Neural cell (in vitro differentiated cells): Measurements from ENCODE around the gene ENPP5. TPM values are rescaled to one million over a fixed set of nuclear protein-coding genes. Genes with fewer than 3 reads are reported as not detected.

Experiments used
- H2AFZ ChIP-seq: fragments of 200-600, 300-800 bp; sonication (generic), shearing (Covaris generic); 2 replicates; pipeline ENCODE4 v1.6.0; 2014; ENCODE audit warnings: low read depth, mild to moderate bottlenecking, antibody characterized with exemption, low read length, moderate library complexity
- H3F3A ChIP-seq: fragments of 200-600 bp; shearing (Covaris generic); 2 replicates; pipeline ENCODE4 v1.6.1; 2016; ENCODE audit warnings: mild to moderate bottlenecking, moderate library complexity, mixed read lengths, antibody characterized with exemption, low read length; ENCODE audit not compliant: insufficient read depth, poor library complexity, severe bottlenecking
- H3K27ac ChIP-seq: fragments of 200-600, 300-800 bp; sonication (generic), shearing (Covaris generic); 2 replicates; pipeline ENCODE4 v1.5.1; 2014; ENCODE audit warnings: mild to moderate bottlenecking, low read length, moderate library complexity
- H3K27me3 ChIP-seq: fragments of 300-800, 200-600 bp; sonication (generic), shearing (Covaris generic); 2 replicates; pipeline ENCODE4 v1.6.0; 2014; ENCODE audit warnings: mild to moderate bottlenecking, low read depth, low read length, moderate library complexity; ENCODE audit not compliant: insufficient read depth
- H3K36me3 ChIP-seq: fragments of 300-800, 200-600 bp; sonication (generic), shearing (Covaris generic); 2 replicates; pipeline ENCODE4 v1.5.1; 2014; ENCODE audit warnings: mild to moderate bottlenecking, antibody characterized with exemption, low read length, moderate library complexity; ENCODE audit not compliant: insufficient read depth
- H3K4me2 ChIP-seq: fragments of 300-800, 200-600 bp; sonication (generic), shearing (Covaris generic); 2 replicates; pipeline ENCODE4 v1.6.0; 2014; ENCODE audit warnings: mild to moderate bottlenecking, low read length
- H3K4me3 ChIP-seq: fragments of 300-800, 200-600 bp; sonication (generic), shearing (Covaris generic); 2 replicates; pipeline ENCODE4 v1.5.1; 2014; ENCODE audit warnings: mild to moderate bottlenecking, low read length, moderate library complexity
- H3K79me2 ChIP-seq: fragments of 200-600 bp; shearing (Covaris generic); replicated peaks from 2 replicates; pipeline ENCODE4 v1.6.0; 2014; ENCODE audit warnings: mild to moderate bottlenecking, low read length, moderate library complexity; ENCODE audit not compliant: insufficient read depth
- H3K9ac ChIP-seq: fragments of 300-800, 200-600 bp; sonication (generic), shearing (Covaris generic); 2 replicates; pipeline ENCODE4 v1.6.1; 2016; ENCODE audit warnings: mild to moderate bottlenecking, low read length, mixed read lengths
- H3K9me2 ChIP-seq: fragments of 200-600 bp; shearing (Covaris generic); 2 replicates; pipeline ENCODE4 v1.6.1; 2016; ENCODE audit warnings: mild to moderate bottlenecking, low read length, mixed read lengths; ENCODE audit not compliant: insufficient read depth
- H3K9me3 ChIP-seq: fragments of 200-600, 300-800 bp; sonication (generic), shearing (Covaris generic); 2 replicates; pipeline ENCODE4 v1.6.1; 2016; ENCODE audit warnings: mild to moderate bottlenecking, mixed run types, low read length, moderate library complexity, mixed read lengths
- H4K20me1 ChIP-seq: fragments of 200-600 bp; shearing (Covaris generic); 2 replicates; pipeline ENCODE4 v1.6.1; 2016; ENCODE audit warnings: mild to moderate bottlenecking, mixed run types; ENCODE audit not compliant: insufficient read depth
- EP300 ChIP-seq: fragments of 450-650 bp; conservative IDR thresholded peaks from 2 replicates; pipeline ENCODE4 v1.6.1; 2014; ENCODE audit warnings: antibody characterized with exemption, mild to moderate bottlenecking, moderate library complexity; ENCODE audit not compliant: poor library complexity, severe bottlenecking
- EZH2 ChIP-seq: fragments of 200-600, 300-800 bp; shearing (Covaris generic), sonication (generic); IDR thresholded peaks from 2 replicates; pipeline ENCODE4 v1.6.1; 2014; ENCODE audit warnings: antibody characterized with exemption, low read length, borderline replicate concordance, mild to moderate bottlenecking; ENCODE audit not compliant: insufficient read depth, poor library complexity, severe bottlenecking
- MXI1 ChIP-seq: fragments of 450-650 bp; conservative IDR thresholded peaks from 2 replicates; pipeline ENCODE4 v1.6.1; 2014; ENCODE audit warnings: antibody characterized with exemption, mild to moderate bottlenecking; ENCODE audit not compliant: poor library complexity, severe bottlenecking
- POLR2AphosphoS5 ChIP-seq: IDR thresholded peaks from 2 replicates; pipeline ENCODE4 v1.6.1; 2012
- RAD21 ChIP-seq: fragments of 450-650 bp; conservative IDR thresholded peaks from 2 replicates; pipeline ENCODE4 v1.6.1; 2014; ENCODE audit warnings: antibody characterized with exemption, mild to moderate bottlenecking, moderate library complexity
- SMC3 ChIP-seq: fragments of 450-650 bp; conservative IDR thresholded peaks from 2 replicates; pipeline ENCODE4 v1.6.1; 2014; ENCODE audit warnings: antibody characterized with exemption, mild to moderate bottlenecking, moderate library complexity; ENCODE audit not compliant: poor library complexity
- TAF1 ChIP-seq: IDR thresholded peaks from 2 replicates; pipeline ENCODE4 v1.6.1; 2012; ENCODE audit warnings: low read depth
- polyA plus RNA-seq: library from polyadenylated mRNA; depleted of rRNA; stranded (reverse); fragments of >200 nt; gene quantifications from 2 replicates; pipeline ENCODE4 v1.2.3, GENCODE V29; 2014
- TF ChIP-seq, protein P1 (sequence below): IDR thresholded peaks from 2 replicates; pipeline ENCODE4 v1.6.1; 2012; ENCODE audit warnings: borderline replicate concordance
- TF ChIP-seq, protein P2 (sequence below): fragments of 450-650 bp; IDR thresholded peaks from 2 replicates; pipeline ENCODE4 v1.5.1; 2014; ENCODE audit warnings: antibody characterized with exemption, mild to moderate bottlenecking, moderate library complexity; ENCODE audit not compliant: poor library complexity, severe bottlenecking

The ENPP5 gene
- polyA plus RNA-seq, 1 donor from 2014 or later = 1.1 TPM

- TF ChIP-seq MXI1 (no peak), EP300 (no peak), SMC3 (no peak), RAD21 (no peak), TAF1 (no peak), POLR2AphosphoS5 (no peak), EZH2 (no peak)
- TF ChIP-seq, protein P1, sequence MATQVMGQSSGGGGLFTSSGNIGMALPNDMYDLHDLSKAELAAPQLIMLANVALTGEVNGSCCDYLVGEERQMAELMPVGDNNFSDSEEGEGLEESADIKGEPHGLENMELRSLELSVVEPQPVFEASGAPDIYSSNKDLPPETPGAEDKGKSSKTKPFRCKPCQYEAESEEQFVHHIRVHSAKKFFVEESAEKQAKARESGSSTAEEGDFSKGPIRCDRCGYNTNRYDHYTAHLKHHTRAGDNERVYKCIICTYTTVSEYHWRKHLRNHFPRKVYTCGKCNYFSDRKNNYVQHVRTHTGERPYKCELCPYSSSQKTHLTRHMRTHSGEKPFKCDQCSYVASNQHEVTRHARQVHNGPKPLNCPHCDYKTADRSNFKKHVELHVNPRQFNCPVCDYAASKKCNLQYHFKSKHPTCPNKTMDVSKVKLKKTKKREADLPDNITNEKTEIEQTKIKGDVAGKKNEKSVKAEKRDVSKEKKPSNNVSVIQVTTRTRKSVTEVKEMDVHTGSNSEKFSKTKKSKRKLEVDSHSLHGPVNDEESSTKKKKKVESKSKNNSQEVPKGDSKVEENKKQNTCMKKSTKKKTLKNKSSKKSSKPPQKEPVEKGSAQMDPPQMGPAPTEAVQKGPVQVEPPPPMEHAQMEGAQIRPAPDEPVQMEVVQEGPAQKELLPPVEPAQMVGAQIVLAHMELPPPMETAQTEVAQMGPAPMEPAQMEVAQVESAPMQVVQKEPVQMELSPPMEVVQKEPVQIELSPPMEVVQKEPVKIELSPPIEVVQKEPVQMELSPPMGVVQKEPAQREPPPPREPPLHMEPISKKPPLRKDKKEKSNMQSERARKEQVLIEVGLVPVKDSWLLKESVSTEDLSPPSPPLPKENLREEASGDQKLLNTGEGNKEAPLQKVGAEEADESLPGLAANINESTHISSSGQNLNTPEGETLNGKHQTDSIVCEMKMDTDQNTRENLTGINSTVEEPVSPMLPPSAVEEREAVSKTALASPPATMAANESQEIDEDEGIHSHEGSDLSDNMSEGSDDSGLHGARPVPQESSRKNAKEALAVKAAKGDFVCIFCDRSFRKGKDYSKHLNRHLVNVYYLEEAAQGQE = no peak
- TF ChIP-seq, protein P2, sequence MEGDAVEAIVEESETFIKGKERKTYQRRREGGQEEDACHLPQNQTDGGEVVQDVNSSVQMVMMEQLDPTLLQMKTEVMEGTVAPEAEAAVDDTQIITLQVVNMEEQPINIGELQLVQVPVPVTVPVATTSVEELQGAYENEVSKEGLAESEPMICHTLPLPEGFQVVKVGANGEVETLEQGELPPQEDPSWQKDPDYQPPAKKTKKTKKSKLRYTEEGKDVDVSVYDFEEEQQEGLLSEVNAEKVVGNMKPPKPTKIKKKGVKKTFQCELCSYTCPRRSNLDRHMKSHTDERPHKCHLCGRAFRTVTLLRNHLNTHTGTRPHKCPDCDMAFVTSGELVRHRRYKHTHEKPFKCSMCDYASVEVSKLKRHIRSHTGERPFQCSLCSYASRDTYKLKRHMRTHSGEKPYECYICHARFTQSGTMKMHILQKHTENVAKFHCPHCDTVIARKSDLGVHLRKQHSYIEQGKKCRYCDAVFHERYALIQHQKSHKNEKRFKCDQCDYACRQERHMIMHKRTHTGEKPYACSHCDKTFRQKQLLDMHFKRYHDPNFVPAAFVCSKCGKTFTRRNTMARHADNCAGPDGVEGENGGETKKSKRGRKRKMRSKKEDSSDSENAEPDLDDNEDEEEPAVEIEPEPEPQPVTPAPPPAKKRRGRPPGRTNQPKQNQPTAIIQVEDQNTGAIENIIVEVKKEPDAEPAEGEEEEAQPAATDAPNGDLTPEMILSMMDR = no peak
- H3K4me3 ChIP-seq = no peak overlapping the region
- H3K79me2 ChIP-seq = no peaks in the 10 kb centered on the region
- no peaks in the 10 kb centered on the region for H3K9me2 ChIP-seq
- no peaks in the 10 kb centered on the region for H3K27me3 ChIP-seq
- H2AFZ ChIP-seq = no peak overlapping the region
- no peak overlapping the region for H3K4me2 ChIP-seq
- no peaks in the 10 kb centered on the region for H3F3A ChIP-seq
- H3K9me3 ChIP-seq = no peaks in the 10 kb centered on the region
- H3K36me3 ChIP-seq = no peaks in the 10 kb centered on the region
- H4K20me1 ChIP-seq = no peaks in the 10 kb centered on the region
- no peak overlapping the region for H3K9ac ChIP-seq
- H3K27ac ChIP-seq = no peak overlapping the region
Observed at GRCh38 chr6:46144270-46144669, 26.5 kb downstream of the ENPP5 start.

DNA sequence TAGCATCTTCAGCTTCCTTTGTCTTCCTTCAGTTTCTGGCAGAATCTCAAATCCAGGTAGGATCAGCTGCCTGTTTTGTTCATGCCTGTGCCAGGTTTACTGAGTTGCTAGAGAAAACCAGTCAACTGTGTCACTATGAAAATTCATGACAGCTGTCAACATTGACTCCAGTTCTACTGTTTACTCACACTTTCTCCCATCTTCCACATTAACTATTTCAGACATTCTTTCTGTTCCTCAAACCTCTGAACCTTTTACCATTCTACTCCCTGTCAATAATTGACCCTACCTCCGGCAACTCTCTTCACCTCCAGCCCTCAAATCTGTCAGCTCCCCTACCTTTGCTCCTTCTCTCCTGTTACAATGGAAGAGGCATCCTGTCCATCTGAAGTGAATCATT, 32.5 kb downstream of the ENPP5 start:
- no peaks in the 10 kb centered on the region for H3F3A ChIP-seq
- no peaks in the 10 kb centered on the region for H3K27me3 ChIP-seq
- no peaks in the 10 kb centered on the region for H3K9me3 ChIP-seq
- H3K36me3 ChIP-seq = no peaks in the 10 kb centered on the region
- H3K9me2 ChIP-seq = no peaks in the 10 kb centered on the region
- H3K4me3 ChIP-seq = no peak overlapping the region
- H3K4me2 ChIP-seq = no peak overlapping the region
- H3K27ac ChIP-seq = no peak overlapping the region
- H3K79me2 ChIP-seq = no peaks in the 10 kb centered on the region
- TF ChIP-seq, protein P2 = no peak
- TF ChIP-seq POLR2AphosphoS5 = no peak
- no peak for TF ChIP-seq MXI1
- no peak for TF ChIP-seq EZH2
- TF ChIP-seq TAF1 = no peak
- TF ChIP-seq RAD21 = no peak
- TF ChIP-seq EP300 = no peak
- TF ChIP-seq, protein P1 = no peak
- no peak for TF ChIP-seq SMC3
- H4K20me1 ChIP-seq = no peaks in the 10 kb centered on the region
- H3K9ac ChIP-seq = no peak overlapping the region
- H2AFZ ChIP-seq = no peak overlapping the region
